SK-N-SH (cell line): ENCODE measurements around the gene PIAS1. TPM values are rescaled to one million over a fixed set of nuclear protein-coding genes. Genes with fewer than 3 reads are reported as not detected.

ENCODE experiments used
- CTCF ChIA-PET: fragments of 300-600, 350-600 bp; formaldehyde crosslinking; extraction: SDS; loops from one replicate; lab custom pipeline; 2021; lab: Yijun Ruan, JAX
- POLR2A ChIA-PET: fragments of 350-600 bp; sonication (Branson Sonifier 250); formaldehyde crosslinking; extraction: SDS; loops from one replicate; lab custom pipeline; 2020; ENCODE audit warnings: antibody characterized with exemption, inconsistent platforms; lab: Yijun Ruan, JAX
- DNase-seq: peaks from one replicate; pipeline ENCODE4 v3.0.0; 2012
- H2AFZ ChIP-seq: fragments of 200-600 bp; sonication (generic); 2 replicates; pipeline ENCODE4 v1.8.1; 2016; ENCODE audit warnings: antibody characterized with exemption, mild to moderate bottlenecking, low read depth
- H3F3A ChIP-seq: fragments of 200-600 bp; sonication (generic); replicated peaks from 2 replicates; pipeline ENCODE3; 2016; ENCODE audit warnings: antibody characterized with exemption, mild to moderate bottlenecking; ENCODE audit not compliant: insufficient read depth
- H3K27ac ChIP-seq, 2 experiments: fragments of 200-500 bp in 1 of 2; fragments of 200-600 bp in 1 of 2; sonication (Bioruptor generic) in 1 of 2; sonication (generic), shearing (Covaris generic) in 1 of 2; 2 replicates each; pipeline versions ENCODE4 v1.5.1 to v1.6.1; 2014 to 2016; ENCODE audit warnings: low read depth in 2 of 2, inconsistent platforms in 1 of 2, low read length in 1 of 2, mild to moderate bottlenecking in 1 of 2, mixed read lengths in 1 of 2
- H3K27me3 ChIP-seq: fragments of 200-600 bp; sonication (generic), shearing (Covaris generic); 2 replicates; pipeline ENCODE4 v1.6.1; 2016; ENCODE audit warnings: mixed run types; ENCODE audit not compliant: insufficient read depth
- H3K36me3 ChIP-seq, 2 experiments: fragments of 200-500 bp in 1 of 2; fragments of 200-600 bp in 1 of 2; sonication (Bioruptor generic) in 1 of 2; sonication (generic) in 1 of 2; replicated peaks in 1 of 2; 2 replicates each; pipeline versions ENCODE3 to v1.5.1; 2014 to 2016; ENCODE audit warnings: low read length in 1 of 2, mild to moderate bottlenecking in 1 of 2; ENCODE audit not compliant: insufficient read depth in 2 of 2, control insufficient read depth in 1 of 2
- H3K4me1 ChIP-seq, 2 experiments: fragments of 200-500 bp in 1 of 2; fragments of 200-600 bp in 1 of 2; sonication (Bioruptor generic) in 1 of 2; sonication (generic), shearing (Covaris generic) in 1 of 2; 2 replicates each; pipeline versions ENCODE4 v1.5.1 to v1.6.1; 2014 to 2016; ENCODE audit warnings: low read depth in 1 of 2, low read length in 1 of 2, mixed run types in 1 of 2; ENCODE audit not compliant: insufficient read depth in 2 of 2, control insufficient read depth in 1 of 2
- H3K4me2 ChIP-seq: fragments of 200-600 bp; sonication (generic), shearing (Covaris generic); 2 replicates; pipeline ENCODE4 v1.6.1; 2017; ENCODE audit warnings: mixed run types
- H3K4me3 ChIP-seq, 2 experiments: fragments of 200-500 bp in 1 of 2; fragments of 200-600 bp in 1 of 2; sonication (Bioruptor generic) in 1 of 2; sonication (generic), shearing (Covaris generic) in 1 of 2; 2 replicates each; pipeline versions ENCODE4 v1.5.1 to v1.8.1; 2014 to 2016; ENCODE audit warnings: low read depth in 2 of 2, inconsistent platforms in 1 of 2, low read length in 1 of 2, mild to moderate bottlenecking in 1 of 2, mixed read lengths in 1 of 2, moderate library complexity in 1 of 2
- H3K79me2 ChIP-seq: fragments of 200-600 bp; sonication (generic); 2 replicates; pipeline ENCODE4 v1.8.1; 2017; ENCODE audit warnings: mild to moderate bottlenecking; ENCODE audit not compliant: insufficient read depth
- H3K9ac ChIP-seq: fragments of 200-600 bp; sonication (generic); 2 replicates; pipeline ENCODE4 v1.6.1; 2017; ENCODE audit warnings: mixed run types
- H3K9me2 ChIP-seq: fragments of 200-600 bp; sonication (generic); 2 replicates; pipeline ENCODE4 v1.6.1; 2017; ENCODE audit warnings: mixed run types
- H3K9me3 ChIP-seq: fragments of 200-600 bp; sonication (generic); 2 replicates; pipeline ENCODE4 v1.6.1; 2017; ENCODE audit warnings: mixed run types, mild to moderate bottlenecking, moderate library complexity
- H4K20me1 ChIP-seq: fragments of 200-600 bp; sonication (generic); 2 replicates; pipeline ENCODE4 v1.6.1; 2017; ENCODE audit warnings: mild to moderate bottlenecking, mixed run types; ENCODE audit not compliant: insufficient read depth
- EZH2phosphoT487 ChIP-seq: fragments of 200-600 bp; sonication (generic); IDR thresholded peaks from 2 replicates; pipeline ENCODE4 v1.6.1; 2017; ENCODE audit warnings: low read depth, mixed run types, mild to moderate bottlenecking, antibody characterized with exemption, moderate library complexity, borderline replicate concordance
- FOXJ3 ChIP-seq: sonication (generic); formaldehyde crosslinking; IDR thresholded peaks from 2 replicates; pipeline ENCODE4 v1.5.1; 2020; ENCODE audit warnings: mild to moderate bottlenecking, missing genetic modification reagents
- GABPA ChIP-seq: IDR thresholded peaks from 2 replicates; pipeline ENCODE4 v1.4.0; 2012; ENCODE audit warnings: low read depth, mild to moderate bottlenecking
- MEF2A ChIP-seq: IDR thresholded peaks from 2 replicates; pipeline ENCODE4 v1.4.0; 2012; ENCODE audit warnings: low read depth, borderline replicate concordance
- MXI1 ChIP-seq: IDR thresholded peaks from 2 replicates; pipeline ENCODE4 v1.6.1; 2012; ENCODE audit warnings: mild to moderate bottlenecking, low read depth, low read length, improper control_type of control experiment
- NFIC ChIP-seq: IDR thresholded peaks from 2 replicates; pipeline ENCODE4 v1.4.0; 2012; ENCODE audit warnings: borderline replicate concordance
- RAD21 ChIP-seq: IDR thresholded peaks from 2 replicates; pipeline ENCODE4 v1.6.1; 2012; ENCODE audit warnings: mild to moderate bottlenecking, low read length
- REST ChIP-seq: IDR thresholded peaks from 2 replicates; pipeline ENCODE4 v1.6.1; 2012; ENCODE audit warnings: mild to moderate bottlenecking, low read depth, low read length, moderate library complexity
- RXRA ChIP-seq: IDR thresholded peaks from 2 replicates; pipeline ENCODE4 v1.4.0; 2012; ENCODE audit warnings: low read depth, mild to moderate bottlenecking, borderline replicate concordance
- SMC3 ChIP-seq: IDR thresholded peaks from 2 replicates; pipeline ENCODE4 v1.6.1; 2012; ENCODE audit warnings: low read depth, low read length, improper control_type of control experiment
- TAF1 ChIP-seq: IDR thresholded peaks from 2 replicates; pipeline ENCODE4 v1.6.1; 2012; ENCODE audit warnings: low read depth, mild to moderate bottlenecking, low read length, moderate library complexity, borderline replicate concordance
- WGBS: methylation state at CpG from one replicate; pipeline ENCODE4 v1.1.6; 2017; ENCODE audit warnings: low lambda C conversion rate; 5-methylcytosine and 5-hydroxymethylcytosine counted together
- polyA plus RNA-seq, 3 experiments: library from polyadenylated mRNA; depleted of rRNA; stranded (reverse); fragments of >200 nt; gene quantifications; 2 replicates each; pipeline ENCODE4 v1.2.3, GENCODE V29; 2012
- TF ChIP-seq, protein P1 (sequence below): fragments of 150-350 bp; IDR thresholded peaks from 2 replicates; pipeline ENCODE4 v1.6.1; 2017; ENCODE audit warnings: antibody characterized with exemption, low read length, low read depth, borderline replicate concordance

The PIAS1 gene
- polyA plus RNA-seq, 1 of the 3 experiments (the other 2 are of a cell fraction), result 9.0 TPM

GRCh38 chr15:68197170-68197492 lies 143.0 kb downstream of the PIAS1 start:
- Histone ChIP-seq H3K36me3 (peaks cover 12 to 17% of the 10 kb centered on the region in 2 experiments), H3K4me2 (no peak overlapping the region), H3F3A (no peaks in the 10 kb centered on the region), H3K27me3 (no peaks in the 10 kb centered on the region), H3K79me2 (no peaks in the 10 kb centered on the region), H4K20me1 (no peaks in the 10 kb centered on the region), H2AFZ (no peak overlapping the region), H3K4me3 (no peak overlapping the region), H3K9ac (no peak overlapping the region), H3K4me1 (peaks cover 0 to 24% of the 10 kb centered on the region in 2 experiments; a peak in 1 of 4 replicates), H3K9me3 (no peaks in the 10 kb centered on the region), H3K27ac (no peak overlapping the region), H3K9me2 (no peaks in the 10 kb centered on the region)
- no peak for DNase-seq
- POLR2A ChIA-PET, result no interaction called here
- TF ChIP-seq GABPA (no peak), EZH2phosphoT487 (no peak), MEF2A (no peak), RXRA (no peak), NFIC (no peak), TAF1 (no peak)
- CTCF ChIA-PET, result interaction anchor here (0.6 to 7.6 kb wide), 4 partner anchors 14 to 740 kb away, joined by 3 to 52 read pairs (median 4); no protein-coding TSS in a partner anchor
- WGBS, result 96% methylated on average over 6 of the region's 8 CpGs

GRCh38 chr15:68197661-68198437 lies 143.7 kb downstream of the PIAS1 start:
- Histone ChIP-seq H3K4me1 (peaks cover 0 to 25% of the 10 kb centered on the region in 2 experiments; a peak in 1 of 4 replicates), H3K4me3 (no peak overlapping the region), H3K9ac (no peak overlapping the region), H3K36me3 (peaks cover 12 to 13% of the 10 kb centered on the region in 2 experiments), H3K79me2 (no peaks in the 10 kb centered on the region), H4K20me1 (no peaks in the 10 kb centered on the region), H3K27ac (no peak overlapping the region), H3K9me3 (no peaks in the 10 kb centered on the region), H3F3A (no peaks in the 10 kb centered on the region), H3K9me2 (no peaks in the 10 kb centered on the region), H3K27me3 (no peaks in the 10 kb centered on the region), H2AFZ (no peak overlapping the region), H3K4me2 (no peak overlapping the region)
- TF ChIP-seq SMC3 (no peak), REST (no peak), FOXJ3 (CRISPR knock-in tag) (no peak), RAD21 (no peak), MEF2A (no peak), MXI1 (no peak)
- TF ChIP-seq, protein P1, sequence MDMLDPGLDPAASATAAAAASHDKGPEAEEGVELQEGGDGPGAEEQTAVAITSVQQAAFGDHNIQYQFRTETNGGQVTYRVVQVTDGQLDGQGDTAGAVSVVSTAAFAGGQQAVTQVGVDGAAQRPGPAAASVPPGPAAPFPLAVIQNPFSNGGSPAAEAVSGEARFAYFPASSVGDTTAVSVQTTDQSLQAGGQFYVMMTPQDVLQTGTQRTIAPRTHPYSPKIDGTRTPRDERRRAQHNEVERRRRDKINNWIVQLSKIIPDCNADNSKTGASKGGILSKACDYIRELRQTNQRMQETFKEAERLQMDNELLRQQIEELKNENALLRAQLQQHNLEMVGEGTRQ, result no peak
- ChIA-PET CTCF (interaction anchor here (0.6 to 7.6 kb wide), 3 partner anchors 13 to 97 kb away, joined by 3 to 52 read pairs (median 3); no protein-coding TSS in a partner anchor), POLR2A (no interaction called here)
- DNase-seq, result peak; percentile 16
- WGBS, result 98% methylated on average over 6 of the region's 11 CpGs
